Neural progenitor cell (in vitro differentiated cells): Measurements from ENCODE around the gene CDK5RAP2. TPM values are rescaled to one million over a fixed set of nuclear protein-coding genes. Genes with fewer than 3 reads are reported as not detected.

Experiments
- DNase-seq: peaks from one replicate; pipeline ENCODE4 v3.0.0-alpha.2; 2016; ENCODE audit warnings: low spot score
- H2AFZ ChIP-seq: fragments of 200-600 bp; sonication (generic); replicated peaks from 2 replicates; pipeline ENCODE4 v1.6.1; 2016; ENCODE audit warnings: antibody characterized with exemption
- H3F3A ChIP-seq: fragments of 200-600 bp; sonication (generic); 2 replicates; pipeline ENCODE4 v1.6.1; 2016; ENCODE audit warnings: antibody characterized with exemption, low read depth
- H3K27ac ChIP-seq: fragments of 200-600 bp; sonication (generic); 2 replicates; pipeline ENCODE4 v1.5.1; 2016; ENCODE audit warnings: mild to moderate bottlenecking
- H3K27me3 ChIP-seq: fragments of 200-600 bp; sonication (generic); 2 replicates; pipeline ENCODE4 v1.6.1; 2016; ENCODE audit warnings: mild to moderate bottlenecking, moderate library complexity
- H3K36me3 ChIP-seq: fragments of 200-600 bp; sonication (generic); 2 replicates; pipeline ENCODE4 v1.5.1; 2016
- H3K4me1 ChIP-seq: fragments of 200-600 bp; sonication (generic); 2 replicates; pipeline ENCODE4 v1.6.1; 2016; ENCODE audit warnings: mixed run types
- H3K4me2 ChIP-seq: fragments of 200-600 bp; sonication (generic); 2 replicates; pipeline ENCODE4 v1.6.1; 2016
- H3K4me3 ChIP-seq: fragments of 200-600 bp; sonication (generic); 2 replicates; pipeline ENCODE4 v1.5.1; 2016
- H3K79me2 ChIP-seq: fragments of 200-600 bp; sonication (generic); 2 replicates; pipeline ENCODE4 v1.6.1; 2016; ENCODE audit warnings: low read depth
- H3K9ac ChIP-seq: fragments of 200-600 bp; sonication (generic); 2 replicates; pipeline ENCODE4 v1.6.1; 2016
- H3K9me3 ChIP-seq: fragments of 200-600 bp; sonication (generic); 2 replicates; pipeline ENCODE4 v1.5.1; 2016; ENCODE audit warnings: low read depth
- H4K20me1 ChIP-seq: fragments of 200-600 bp; sonication (generic); 2 replicates; pipeline ENCODE4 v1.6.1; 2016; ENCODE audit warnings: low read depth
- H3K27ac Mint-ChIP-seq: 3 replicates; pipeline ENCODE4 v1.8.0; 2021; ENCODE audit warnings: mixed read lengths
- H3K27me3 Mint-ChIP-seq: 2 replicates; pipeline ENCODE4 v1.8.0; 2022; ENCODE audit warnings: low read depth, mild to moderate bottlenecking, inconsistent platforms, moderate library complexity, mixed read lengths; ENCODE audit not compliant: insufficient read depth
- H3K36me3 Mint-ChIP-seq: 3 replicates; pipeline ENCODE4 v1.8.0; 2021; ENCODE audit warnings: mixed read lengths
- H3K4me1 Mint-ChIP-seq: 3 replicates; pipeline ENCODE4 v1.8.0; 2021; ENCODE audit warnings: mixed read lengths
- H3K4me3 Mint-ChIP-seq: 3 replicates; pipeline ENCODE4 v1.8.0; 2021; ENCODE audit warnings: mild to moderate bottlenecking, moderate library complexity, mixed read lengths
- H3K9me3 Mint-ChIP-seq: 3 replicates; pipeline ENCODE4 v1.8.0; 2020; ENCODE audit warnings: mixed read lengths
- EZH2 ChIP-seq: fragments of 200-600 bp; sonication (generic); IDR thresholded peaks from 2 replicates; pipeline ENCODE4 v1.6.1; 2017; ENCODE audit warnings: antibody characterized with exemption, mild to moderate bottlenecking, moderate library complexity
- EZH2phosphoT487 ChIP-seq: fragments of 200-600 bp; sonication (generic); IDR thresholded peaks from 2 replicates; pipeline ENCODE4 v1.6.1; 2017; ENCODE audit warnings: antibody characterized with exemption
- total RNA-seq: library from RNA; depleted of rRNA; stranded (reverse); fragments of >200 nt; gene quantifications from 2 replicates; pipeline ENCODE4 v1.2.3, GENCODE V29; 2015; ENCODE audit warnings: low replicate concordance
- TF ChIP-seq, protein P1 (sequence below): fragments of 200-600 bp; sonication (generic); IDR thresholded peaks from 2 replicates; pipeline ENCODE4 v1.5.1; 2017; ENCODE audit warnings: antibody characterized with exemption, mild to moderate bottlenecking

The CDK5RAP2 gene
- total RNA-seq, 1 donor from 2014 or later = 62.5 TPM

DNA sequence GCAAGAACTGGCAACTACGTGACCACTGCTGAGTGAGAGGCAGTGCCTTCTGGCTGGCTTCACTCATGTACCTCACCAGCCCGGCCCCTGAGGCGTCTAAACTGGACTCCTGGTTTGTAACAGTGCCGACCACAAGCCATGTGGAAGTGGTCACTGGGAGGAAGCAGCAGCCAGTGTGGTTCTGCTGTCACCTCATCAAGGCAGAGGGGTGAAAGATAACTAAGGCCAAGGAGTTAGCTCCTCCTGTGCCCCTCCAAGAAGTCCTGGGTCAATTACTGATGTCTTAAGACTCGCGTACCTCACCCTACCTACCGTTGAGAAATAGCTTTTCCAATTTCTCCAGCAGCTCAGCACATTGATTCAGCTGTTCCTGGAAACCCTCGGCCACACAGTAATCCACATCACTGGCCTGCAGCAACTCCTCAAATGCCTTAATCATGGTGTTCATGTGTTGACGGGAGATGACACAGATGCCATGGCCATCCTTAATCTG, 142.9 kb downstream of the CDK5RAP2 start:
- Histone ChIP-seq H3K4me1 (no peaks in the 10 kb centered on the region), H3K9me3 (no peaks in the 10 kb centered on the region), H3K4me2 (no peak overlapping the region), H4K20me1 (no peaks in the 10 kb centered on the region), H3K27ac (no peak overlapping the region), H3K9ac (no peak overlapping the region), H3K27me3 (no peaks in the 10 kb centered on the region), H3K79me2 (no peaks in the 10 kb centered on the region), H3K4me3 (no peak overlapping the region), H3K36me3 (peaks cover under 1% of the 10 kb centered on the region), H3F3A (no peaks in the 10 kb centered on the region), H2AFZ (no peak overlapping the region)
- H3K9me3 Mint-ChIP-seq = no peaks in the 10 kb centered on the region
- no peak overlapping the region for H3K4me3 Mint-ChIP-seq
- H3K27ac Mint-ChIP-seq = no peak overlapping the region
- peaks cover 38% of the 10 kb centered on the region for H3K36me3 Mint-ChIP-seq
- no peaks in the 10 kb centered on the region for H3K4me1 Mint-ChIP-seq
- H3K27me3 Mint-ChIP-seq = no peaks in the 10 kb centered on the region
- DNase-seq = no peak
- TF ChIP-seq EZH2phosphoT487 = no peak
- no peak for TF ChIP-seq EZH2
- TF ChIP-seq, protein P1, sequence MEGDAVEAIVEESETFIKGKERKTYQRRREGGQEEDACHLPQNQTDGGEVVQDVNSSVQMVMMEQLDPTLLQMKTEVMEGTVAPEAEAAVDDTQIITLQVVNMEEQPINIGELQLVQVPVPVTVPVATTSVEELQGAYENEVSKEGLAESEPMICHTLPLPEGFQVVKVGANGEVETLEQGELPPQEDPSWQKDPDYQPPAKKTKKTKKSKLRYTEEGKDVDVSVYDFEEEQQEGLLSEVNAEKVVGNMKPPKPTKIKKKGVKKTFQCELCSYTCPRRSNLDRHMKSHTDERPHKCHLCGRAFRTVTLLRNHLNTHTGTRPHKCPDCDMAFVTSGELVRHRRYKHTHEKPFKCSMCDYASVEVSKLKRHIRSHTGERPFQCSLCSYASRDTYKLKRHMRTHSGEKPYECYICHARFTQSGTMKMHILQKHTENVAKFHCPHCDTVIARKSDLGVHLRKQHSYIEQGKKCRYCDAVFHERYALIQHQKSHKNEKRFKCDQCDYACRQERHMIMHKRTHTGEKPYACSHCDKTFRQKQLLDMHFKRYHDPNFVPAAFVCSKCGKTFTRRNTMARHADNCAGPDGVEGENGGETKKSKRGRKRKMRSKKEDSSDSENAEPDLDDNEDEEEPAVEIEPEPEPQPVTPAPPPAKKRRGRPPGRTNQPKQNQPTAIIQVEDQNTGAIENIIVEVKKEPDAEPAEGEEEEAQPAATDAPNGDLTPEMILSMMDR = no peak

DNA sequence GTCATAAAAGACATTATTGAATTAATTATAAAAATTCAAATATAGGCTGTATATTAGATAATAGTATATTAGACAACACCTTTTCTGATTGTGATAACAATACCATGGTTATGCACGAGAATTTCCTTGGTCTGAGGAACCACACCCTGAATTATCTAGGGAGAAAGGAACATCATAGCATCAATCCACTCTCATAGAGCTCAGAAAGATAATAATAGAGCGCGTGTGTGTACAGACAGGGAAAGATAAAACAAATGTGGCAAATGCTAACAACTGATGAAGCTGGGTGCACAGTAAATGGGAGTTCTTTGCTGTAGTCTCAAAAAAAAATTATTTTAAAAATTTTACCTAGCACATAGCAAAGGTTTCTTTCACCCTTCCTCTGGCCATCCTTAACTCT, 143.5 kb downstream of the CDK5RAP2 start:
- no peak overlapping the region for H3K4me2 ChIP-seq
- H3K27ac Mint-ChIP-seq = no peak overlapping the region
- no peaks in the 10 kb centered on the region for H3K27me3 ChIP-seq
- no peaks in the 10 kb centered on the region for H3K4me1 ChIP-seq
- H3K36me3 ChIP-seq = peaks cover 4% of the 10 kb centered on the region
- H4K20me1 ChIP-seq = no peaks in the 10 kb centered on the region
- H3K9ac ChIP-seq = no peak overlapping the region
- peaks cover 3% of the 10 kb centered on the region for H3K9me3 Mint-ChIP-seq
- H3F3A ChIP-seq = no peaks in the 10 kb centered on the region
- TF ChIP-seq EZH2 (no peak), EZH2phosphoT487 (no peak)
- TF ChIP-seq, protein P1 = no peak
- no peak for DNase-seq
- H3K27ac ChIP-seq = no peak overlapping the region
- H3K4me1 Mint-ChIP-seq = no peaks in the 10 kb centered on the region
- no peaks in the 10 kb centered on the region for H3K9me3 ChIP-seq
- H3K79me2 ChIP-seq = no peaks in the 10 kb centered on the region
- peaks cover 42% of the 10 kb centered on the region for H3K36me3 Mint-ChIP-seq
- H3K4me3 ChIP-seq = no peak overlapping the region
- H3K4me3 Mint-ChIP-seq = no peak overlapping the region
- H3K27me3 Mint-ChIP-seq = no peaks in the 10 kb centered on the region
- no peak overlapping the region for H2AFZ ChIP-seq

DNA sequence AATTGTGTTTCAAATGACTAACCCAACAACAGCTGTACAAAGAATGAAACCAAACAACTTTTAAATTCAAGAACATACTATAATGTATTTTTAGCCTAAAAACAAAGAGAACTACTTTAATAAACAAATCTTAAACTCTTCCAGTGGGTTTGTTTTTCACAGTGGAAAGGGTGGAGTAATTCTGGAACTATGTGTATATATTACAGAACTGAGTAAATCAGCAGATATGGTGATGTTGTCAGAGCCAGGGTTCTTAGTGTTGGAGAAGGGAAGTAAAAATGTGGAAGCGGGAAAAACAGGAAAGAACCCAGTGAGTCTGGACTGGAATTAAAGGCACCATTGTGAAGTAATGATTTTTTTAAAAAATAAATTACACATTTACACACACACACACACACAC, 144.9 kb downstream of the CDK5RAP2 start:
- no peak overlapping the region for H3K9ac ChIP-seq
- DNase-seq = no peak
- no peaks in the 10 kb centered on the region for H3K9me3 ChIP-seq
- H3K4me3 ChIP-seq = no peak overlapping the region
- no peak overlapping the region for H2AFZ ChIP-seq
- H3K4me3 Mint-ChIP-seq = no peak overlapping the region
- no peak for TF ChIP-seq EZH2phosphoT487
- TF ChIP-seq, protein P1 = no peak
- TF ChIP-seq EZH2 = no peak
- no peaks in the 10 kb centered on the region for H3K27me3 ChIP-seq
- no peak overlapping the region for H3K4me2 ChIP-seq
- H3K36me3 Mint-ChIP-seq = peaks cover 43% of the 10 kb centered on the region
- H3K27ac Mint-ChIP-seq = no peak overlapping the region
- peaks cover 4% of the 10 kb centered on the region for H3K36me3 ChIP-seq
- H3K9me3 Mint-ChIP-seq = peaks cover 3% of the 10 kb centered on the region
- no peaks in the 10 kb centered on the region for H3K79me2 ChIP-seq
- no peaks in the 10 kb centered on the region for H4K20me1 ChIP-seq
- no peaks in the 10 kb centered on the region for H3F3A ChIP-seq
- no peaks in the 10 kb centered on the region for H3K27me3 Mint-ChIP-seq
- no peaks in the 10 kb centered on the region for H3K4me1 Mint-ChIP-seq
- no peaks in the 10 kb centered on the region for H3K4me1 ChIP-seq
- no peak overlapping the region for H3K27ac ChIP-seq

DNA sequence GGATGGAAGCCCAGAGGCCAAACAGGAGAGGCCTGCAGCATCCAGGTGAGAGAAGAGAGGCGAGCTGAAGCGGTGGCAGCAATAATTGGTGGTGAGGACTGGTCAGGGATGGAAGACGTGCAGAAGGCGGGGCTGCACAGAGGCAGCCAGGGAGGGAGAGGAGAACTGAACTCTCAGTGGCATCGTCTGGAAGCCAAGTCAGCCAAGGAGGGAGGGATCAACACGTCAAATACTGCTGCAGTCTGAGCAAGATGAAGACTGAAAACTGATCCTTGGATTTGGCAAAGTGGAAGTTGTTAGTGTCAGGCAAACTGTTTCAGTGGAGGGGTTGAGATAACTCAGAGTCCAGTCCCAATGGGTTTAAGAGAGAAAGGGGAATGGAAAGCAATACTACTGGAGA, 145.4 kb downstream of the CDK5RAP2 start:
- Mint-ChIP-seq H3K4me3 (no peak overlapping the region), H3K9me3 (peaks cover 6% of the 10 kb centered on the region), H3K36me3 (peaks cover 43% of the 10 kb centered on the region), H3K4me1 (no peaks in the 10 kb centered on the region), H3K27ac (no peak overlapping the region), H3K27me3 (no peaks in the 10 kb centered on the region)
- H3K36me3 ChIP-seq = peaks cover 4% of the 10 kb centered on the region
- no peaks in the 10 kb centered on the region for H3K4me1 ChIP-seq
- H3K9ac ChIP-seq = no peak overlapping the region
- no peaks in the 10 kb centered on the region for H3K9me3 ChIP-seq
- H4K20me1 ChIP-seq = no peaks in the 10 kb centered on the region
- H2AFZ ChIP-seq = no peak overlapping the region
- H3F3A ChIP-seq = no peaks in the 10 kb centered on the region
- H3K27ac ChIP-seq = no peak overlapping the region
- no peaks in the 10 kb centered on the region for H3K79me2 ChIP-seq
- H3K4me3 ChIP-seq = no peak overlapping the region
- H3K4me2 ChIP-seq = no peak overlapping the region
- H3K27me3 ChIP-seq = no peaks in the 10 kb centered on the region
- DNase-seq = no peak
- TF ChIP-seq, protein P1 = no peak
- TF ChIP-seq EZH2phosphoT487 (no peak), EZH2 (no peak)
